Stimulated activated CD4-positive, alpha-beta T cell treated with anti-CD3 and anti-CD28 coated beads, Interleukin-4, amount 100 ng/mL, for 1 hour (primary cell): ENCODE results near the gene POU2AF3.
"Not testable (repeated sequence)": the region's sequence is repeated elsewhere in the genome, so short reads cannot be mapped to it uniquely, and the experiment has no call there.

ENCODE experiments used
- DNase-seq: peaks from one replicate; pipeline ENCODE4 v3.0.0-alpha.2; 2020

POU2AF3 gene, protein sequence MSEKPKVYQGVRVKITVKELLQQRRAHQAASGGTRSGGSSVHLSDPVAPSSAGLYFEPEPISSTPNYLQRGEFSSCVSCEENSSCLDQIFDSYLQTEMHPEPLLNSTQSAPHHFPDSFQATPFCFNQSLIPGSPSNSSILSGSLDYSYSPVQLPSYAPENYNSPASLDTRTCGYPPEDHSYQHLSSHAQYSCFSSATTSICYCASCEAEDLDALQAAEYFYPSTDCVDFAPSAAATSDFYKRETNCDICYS

DNA sequence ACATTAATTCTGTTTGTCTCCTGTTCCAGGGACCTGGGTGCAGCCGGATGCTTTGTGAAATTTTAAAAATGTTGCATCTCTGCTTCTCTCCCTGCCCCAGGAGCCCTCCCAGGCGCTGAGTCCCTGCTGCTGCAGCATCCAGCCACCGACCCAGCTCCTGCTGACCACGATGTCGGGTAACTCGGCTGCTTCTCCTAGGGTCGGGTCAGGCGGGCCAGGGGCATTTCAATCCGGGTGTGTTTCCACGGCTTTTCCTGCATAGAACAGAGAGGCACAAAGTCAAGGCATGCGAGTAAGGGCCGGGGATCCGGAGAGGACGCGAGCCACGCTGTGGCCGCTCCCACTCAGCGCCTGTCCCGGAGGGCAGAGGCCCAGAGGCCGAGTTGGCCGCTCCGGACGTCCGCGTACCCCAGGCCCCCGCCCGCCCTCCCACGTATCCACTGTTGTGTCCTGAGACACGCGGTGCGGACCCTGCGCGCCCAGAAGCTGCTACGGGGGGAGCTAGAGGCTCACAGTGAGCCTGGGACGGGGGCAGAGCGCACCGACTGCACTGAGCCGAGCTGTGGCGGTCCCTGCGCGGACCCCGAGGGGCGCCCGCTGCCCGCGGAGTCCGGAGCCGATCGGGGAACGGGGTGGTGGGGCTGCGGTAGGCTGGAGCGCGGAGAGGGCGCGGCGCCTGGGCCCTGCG lies at the start of gene POU2AF3:
TSS of gene POU2AF3 (plus strand) at position 134 of the 688 bp plus-strand sequence. CDS start at position 170, 36 bp downstream.
- DNase-seq: no peak

DNA sequence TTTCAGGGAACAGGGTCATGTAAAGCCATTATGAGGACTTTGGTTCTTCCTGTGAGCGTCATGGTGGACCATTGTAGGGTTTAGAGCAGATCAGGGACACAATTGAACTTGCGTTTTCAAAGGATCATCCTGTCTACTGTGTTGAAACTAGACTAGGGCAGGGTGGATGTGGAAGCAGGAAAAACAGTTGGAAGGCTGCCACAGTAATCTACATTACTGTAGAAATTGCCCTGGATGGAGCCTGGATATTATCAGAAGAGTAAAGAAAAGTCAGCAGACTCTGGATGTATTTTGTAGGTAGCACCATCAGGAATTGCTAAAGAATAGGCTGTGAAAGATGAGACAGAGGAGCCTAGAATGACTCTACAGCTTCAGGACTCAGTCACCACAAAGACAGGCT lies 47.4 kb upstream of the POU2AF3 start:
- no peak for DNase-seq

DNA sequence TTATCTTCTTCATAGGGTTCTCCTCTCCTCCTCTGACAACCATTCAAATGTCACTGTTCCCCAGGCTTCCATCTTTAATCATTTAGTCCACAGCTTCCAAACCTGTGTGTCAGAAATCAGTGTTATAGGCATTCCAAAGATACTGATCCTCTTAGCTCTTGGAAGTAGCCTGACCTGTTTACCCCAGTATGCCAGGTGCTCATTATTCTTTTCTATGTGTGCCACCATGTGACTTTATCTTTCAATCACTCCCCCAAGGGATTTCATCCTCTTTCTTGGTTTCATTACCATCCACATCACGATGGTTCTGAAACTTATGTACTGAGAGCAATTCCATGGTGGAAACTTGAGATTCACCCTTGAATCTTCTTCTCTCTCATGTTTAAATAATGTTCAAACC lies 45.2 kb upstream of the POU2AF3 start:
- no peak for DNase-seq

DNA sequence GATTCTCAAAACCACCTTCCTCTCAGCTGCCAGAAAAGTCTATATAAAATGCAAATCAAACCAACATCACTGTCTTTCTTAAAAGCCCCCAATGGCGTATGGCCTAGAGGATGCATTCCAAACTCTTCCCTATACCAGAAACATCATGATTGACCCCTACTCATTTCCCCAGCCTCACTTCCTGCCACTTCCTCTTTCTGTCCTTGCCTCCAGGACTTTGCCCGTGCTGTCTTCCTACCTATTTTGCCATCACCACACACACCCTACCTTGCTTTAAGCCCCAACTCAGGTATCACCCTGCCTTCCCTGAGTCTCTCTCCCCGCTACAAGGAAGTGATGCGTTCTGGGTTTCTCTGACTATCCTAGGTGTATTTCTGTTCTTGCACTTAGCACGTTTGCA lies 44.7 kb upstream of the POU2AF3 start:
- DNase-seq: no peak

DNA sequence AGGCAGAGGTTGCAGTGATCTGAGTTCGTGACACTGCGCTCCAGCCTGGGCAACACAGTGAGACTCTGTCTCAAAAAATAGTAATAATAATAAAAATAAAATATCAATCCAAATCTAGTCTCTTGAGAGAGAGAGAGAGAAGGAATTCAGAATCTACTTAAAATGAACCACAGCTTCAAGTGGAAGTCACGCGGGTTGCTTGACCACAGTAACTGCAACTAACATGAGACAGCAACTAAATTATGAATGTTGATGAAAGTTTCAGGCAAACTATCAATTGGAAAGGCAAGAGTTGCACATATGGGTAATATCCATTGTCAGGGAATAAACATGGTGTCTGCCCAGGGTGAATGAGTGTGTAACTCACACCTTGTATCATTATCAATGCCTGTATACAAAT lies 40.3 kb upstream of the POU2AF3 start:
- no peak for DNase-seq

DNA sequence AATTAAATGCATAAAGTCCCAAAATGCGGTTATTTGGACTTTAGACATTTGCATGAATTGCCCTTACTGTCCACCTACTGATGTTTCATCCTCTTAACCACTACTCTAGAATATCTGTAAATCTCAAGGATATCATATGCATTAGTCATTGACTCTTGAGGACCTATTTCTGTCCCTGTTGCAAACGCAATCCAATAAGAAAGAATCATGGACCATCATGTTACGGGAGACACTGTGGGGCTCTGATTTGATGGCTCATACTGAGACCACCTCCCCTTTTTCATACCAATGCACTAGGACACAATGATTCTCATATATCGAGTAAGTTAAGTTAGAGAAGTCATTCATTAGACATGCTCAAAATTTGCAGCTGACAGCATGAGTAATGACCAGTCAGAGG lies 38.5 kb upstream of the POU2AF3 start:
- DNase-seq: no peak

DNA sequence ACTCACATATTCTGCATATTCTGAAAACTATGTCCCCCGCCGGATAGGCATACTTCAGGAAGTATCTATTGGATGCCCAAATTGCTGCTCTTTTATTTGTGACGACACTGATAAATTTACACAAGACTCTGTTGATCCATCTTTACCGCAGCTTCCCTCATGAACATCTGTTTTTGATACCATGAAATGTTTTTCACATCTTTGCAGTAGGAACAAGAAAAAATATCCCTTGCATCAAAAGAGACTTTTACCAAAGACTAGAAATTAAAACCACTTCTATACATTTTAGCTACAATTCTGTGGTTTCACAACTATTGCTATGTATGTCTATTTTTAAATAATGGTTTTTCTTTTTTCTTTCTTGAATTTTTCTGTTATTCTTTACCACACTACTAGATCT lies 37.5 kb upstream of the POU2AF3 start:
- DNase-seq: no peak

DNA sequence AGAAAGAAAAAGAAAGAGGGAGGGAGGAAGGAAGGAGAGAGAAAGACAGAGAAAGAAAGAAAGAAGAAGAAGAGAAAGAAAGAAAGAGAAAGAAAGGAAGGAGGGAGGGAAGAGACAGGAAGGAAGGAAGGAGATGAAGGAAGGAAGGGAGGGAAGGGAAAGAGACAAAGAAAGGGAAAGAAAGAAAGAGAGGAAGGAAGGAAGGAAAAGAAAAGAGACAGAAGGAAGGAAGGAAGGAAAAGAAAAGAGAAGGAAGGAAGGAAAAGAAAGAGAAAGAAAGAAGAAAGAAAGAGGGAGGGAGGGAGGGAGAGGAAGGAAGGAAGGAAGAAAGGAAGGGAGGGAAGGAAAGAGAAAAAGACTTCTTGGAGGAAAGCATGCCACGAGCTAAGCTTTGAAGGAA lies 33.7 kb upstream of the POU2AF3 start:
- no peak for DNase-seq

DNA sequence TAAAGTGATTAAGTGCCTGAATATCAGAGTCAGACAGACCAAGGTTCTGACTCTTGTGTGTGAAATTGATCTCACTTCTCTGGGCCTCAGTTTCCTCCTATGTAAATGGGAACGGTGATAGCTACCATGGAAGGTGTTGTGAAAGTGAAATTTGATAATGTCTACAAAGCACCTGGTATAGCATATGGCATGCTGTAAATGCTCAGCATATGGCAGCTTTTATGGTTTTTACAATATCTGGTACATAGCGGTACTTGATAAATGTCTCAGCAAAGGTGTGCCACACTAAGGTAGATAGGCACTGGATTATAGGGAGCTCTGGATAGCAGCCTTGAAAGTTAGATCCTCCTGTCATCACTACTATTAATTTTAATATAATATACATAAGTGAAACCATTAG lies 32.9 kb upstream of the POU2AF3 start:
- no peak for DNase-seq

DNA sequence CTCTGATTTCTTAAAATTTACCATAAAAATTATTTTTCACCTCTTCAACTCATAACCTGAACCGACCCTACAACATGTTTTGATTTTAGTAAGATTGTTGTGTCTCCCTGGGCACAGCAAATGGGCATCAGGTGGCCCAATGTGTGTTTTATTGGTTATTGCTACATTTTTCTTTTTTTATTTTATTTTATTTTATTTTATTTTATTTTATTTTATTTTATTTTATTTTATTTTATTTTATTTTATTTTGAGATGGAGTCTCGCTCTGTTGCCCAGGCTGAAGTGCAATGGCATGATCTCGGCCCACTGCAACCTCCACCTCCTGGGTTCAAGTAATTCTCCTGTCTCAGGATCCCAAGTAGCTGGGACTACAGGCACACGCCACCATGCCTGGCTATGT lies 30.0 kb upstream of the POU2AF3 start:
- DNase-seq: not testable (repeated sequence)

DNA sequence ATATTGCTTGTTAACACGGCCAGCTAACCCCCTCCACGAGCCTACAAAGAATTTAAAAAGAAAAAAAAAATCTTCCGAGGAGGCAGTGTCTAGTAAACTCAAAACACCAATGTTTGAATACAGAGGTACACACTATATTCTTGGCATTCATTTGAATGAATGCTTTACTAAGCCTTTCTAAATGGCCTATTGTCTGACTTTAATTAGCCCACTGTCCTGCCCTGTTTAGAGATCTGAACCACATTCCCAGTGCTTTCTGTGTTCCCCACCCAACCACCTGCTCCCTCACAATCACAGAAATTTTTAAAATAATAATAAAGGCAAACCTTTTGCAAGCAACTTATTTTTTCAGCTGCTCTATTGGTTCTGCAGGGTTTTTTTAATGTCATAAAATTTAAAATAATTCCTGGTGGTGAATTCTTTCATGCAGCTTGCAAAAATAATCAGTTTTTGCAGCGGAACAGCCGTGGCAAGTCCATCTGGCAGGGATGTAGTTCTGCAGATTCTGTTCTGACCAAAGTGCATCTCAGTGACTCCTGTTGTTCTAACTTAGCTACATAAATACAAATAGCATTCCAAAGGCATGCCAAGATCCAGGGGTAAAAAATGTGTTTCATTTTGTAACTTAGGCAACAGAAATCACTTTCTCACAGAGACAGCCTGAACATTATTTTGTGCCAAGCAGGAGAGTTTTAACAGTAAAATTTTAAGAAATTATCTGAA lies 29.0 kb upstream of the POU2AF3 start:
- no peak for DNase-seq

DNA sequence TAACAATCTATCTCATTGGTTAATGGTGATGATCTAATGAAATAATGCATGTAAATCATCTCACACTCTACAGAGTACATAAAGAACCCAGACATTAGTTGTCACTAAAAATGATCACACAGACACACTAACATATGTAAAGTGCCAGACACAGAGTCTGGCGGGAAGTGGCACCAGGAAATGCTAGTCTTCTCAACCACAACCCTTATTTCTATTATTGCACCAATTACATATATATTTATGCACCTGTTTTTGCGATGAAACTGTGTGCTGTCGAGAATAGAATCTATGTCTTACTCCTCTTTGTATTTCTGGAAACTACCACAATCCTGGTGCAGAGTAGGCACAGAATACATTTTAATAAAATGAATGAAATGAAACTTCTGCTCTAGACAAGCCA lies 25.9 kb upstream of the POU2AF3 start:
- DNase-seq: no peak

DNA sequence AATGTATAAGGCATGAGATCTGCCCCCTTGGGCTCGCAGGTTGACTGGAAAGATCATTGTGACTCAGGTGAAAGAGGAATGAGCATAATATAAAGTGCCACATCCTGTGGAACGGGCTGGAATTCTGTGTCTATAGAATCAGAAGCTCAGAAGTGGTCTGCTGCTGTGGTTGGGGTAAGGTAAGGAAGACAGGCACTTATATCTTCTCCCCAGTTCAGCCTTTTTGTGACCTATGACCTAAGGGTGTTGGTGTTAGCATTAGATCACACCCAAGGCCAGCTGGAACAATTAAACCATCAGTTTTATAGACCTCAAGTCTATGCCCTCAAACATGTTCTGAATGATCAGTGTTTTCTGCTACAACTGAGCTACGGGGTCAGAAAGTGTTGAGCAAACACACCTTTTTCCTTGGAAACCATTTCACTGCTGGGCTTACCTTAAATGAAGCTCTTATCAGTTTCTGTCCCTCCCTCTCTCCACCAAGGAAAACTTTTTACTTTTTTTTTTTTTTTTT lies 15.7 kb upstream of the POU2AF3 start:
- no peak for DNase-seq

DNA sequence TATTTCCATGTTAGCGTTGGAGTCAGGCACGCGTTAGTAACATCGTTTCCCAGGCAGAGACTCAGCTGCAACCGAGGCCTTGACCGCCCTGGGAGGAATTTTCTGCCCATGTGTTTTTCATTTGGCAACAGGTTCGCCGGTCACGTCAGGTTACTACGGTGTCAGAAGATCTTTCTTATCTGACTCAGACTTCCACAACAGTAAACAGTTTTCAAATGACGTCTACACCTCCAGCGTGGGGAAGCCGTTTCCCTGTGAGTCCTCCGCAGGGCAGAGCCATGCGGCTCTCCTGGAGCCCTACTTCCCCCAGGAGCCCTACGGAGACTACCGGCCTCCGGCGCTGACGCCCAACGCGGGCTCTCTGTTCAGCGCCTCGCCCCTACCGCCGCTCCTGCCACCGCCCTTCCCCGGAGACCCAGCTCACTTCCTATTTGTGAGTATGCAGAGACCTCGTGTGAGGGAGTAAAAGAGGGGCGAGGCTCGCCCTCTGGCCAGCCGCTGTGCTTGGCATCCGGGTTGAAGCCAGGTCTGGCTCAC lies 14.3 kb upstream of the POU2AF3 start:
- DNase-seq: no peak

DNA sequence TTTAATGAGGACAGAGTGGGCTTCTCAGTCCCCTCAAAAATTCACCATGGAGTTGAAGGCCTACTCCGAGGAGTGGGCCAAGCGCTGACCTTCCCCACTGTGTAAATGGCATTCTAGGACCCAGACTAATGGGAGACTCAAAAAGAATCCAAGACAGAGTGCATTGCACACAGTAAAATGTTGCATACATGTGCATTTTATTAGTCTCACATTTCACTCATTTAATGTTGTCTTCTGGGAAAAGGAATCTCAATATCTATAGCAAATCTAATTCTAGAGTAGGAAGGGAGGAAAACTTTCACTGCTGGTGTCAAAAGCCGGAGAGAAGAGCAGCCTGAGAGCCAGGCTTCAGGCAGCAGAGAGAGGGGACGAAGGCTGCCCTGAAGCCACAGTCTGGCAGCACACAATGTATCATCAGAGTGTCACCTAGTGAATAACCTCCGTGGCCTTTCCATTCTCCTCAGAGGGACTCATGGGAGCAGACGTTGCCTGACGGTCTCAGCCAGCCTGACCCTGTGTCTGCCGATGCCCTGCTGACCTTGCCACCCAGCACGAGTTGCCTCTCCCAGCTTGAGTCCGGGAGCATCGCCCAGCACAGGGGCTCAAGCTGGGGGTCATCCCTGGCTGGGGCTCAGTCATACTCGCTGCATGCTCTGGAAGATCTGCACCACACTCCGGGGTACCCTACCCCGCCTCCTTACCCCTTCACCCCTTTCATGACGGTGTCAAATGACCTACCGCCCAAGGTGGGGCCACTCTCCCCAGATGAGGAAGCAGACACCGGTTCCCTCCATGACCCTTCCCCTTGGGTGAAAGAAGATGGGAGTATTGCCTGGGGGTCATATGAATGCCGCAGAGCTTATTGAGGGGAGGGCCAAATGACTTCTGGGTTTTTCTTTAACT lies 12.9 kb upstream of the POU2AF3 start:
- DNase-seq: no peak

DNA sequence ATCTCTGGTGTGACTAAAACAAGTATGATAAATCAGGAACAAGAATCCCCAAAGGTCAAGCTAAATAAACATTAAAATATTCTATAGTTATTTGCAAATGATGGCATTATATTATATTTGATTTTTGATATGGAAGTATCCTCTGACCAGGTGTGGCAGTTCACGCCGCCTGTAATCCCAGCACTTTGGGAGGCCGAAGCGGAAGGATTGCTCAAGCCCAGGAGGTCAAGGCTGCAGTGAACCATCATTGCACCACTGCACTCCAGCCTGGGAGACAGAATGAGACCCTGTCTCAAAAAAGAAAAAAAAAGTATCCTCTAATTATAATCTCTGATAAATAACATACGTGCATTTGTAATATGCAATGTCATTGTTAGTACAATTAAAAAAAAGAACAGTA lies 6.6 kb upstream of the POU2AF3 start:
- DNase-seq: no peak

DNA sequence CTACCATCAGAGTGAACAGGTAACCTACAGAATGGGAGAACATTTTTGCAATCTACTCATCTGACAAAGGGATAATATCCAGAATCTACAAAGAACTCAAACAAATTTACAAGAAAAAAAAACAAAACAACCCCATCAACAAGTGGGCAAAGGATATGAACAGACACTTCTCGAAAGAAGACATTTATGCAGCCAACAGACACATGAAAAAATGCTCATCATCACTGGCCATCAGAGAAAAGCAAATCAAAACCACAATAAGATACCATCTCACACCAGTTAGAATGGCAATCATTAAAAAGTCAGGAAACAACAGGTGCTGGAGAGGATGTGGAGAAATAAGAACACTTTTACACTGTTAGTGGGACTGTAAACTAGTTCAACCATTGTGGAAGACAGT lies 5.9 kb upstream of the POU2AF3 start:
- not testable (repeated sequence) for DNase-seq

DNA sequence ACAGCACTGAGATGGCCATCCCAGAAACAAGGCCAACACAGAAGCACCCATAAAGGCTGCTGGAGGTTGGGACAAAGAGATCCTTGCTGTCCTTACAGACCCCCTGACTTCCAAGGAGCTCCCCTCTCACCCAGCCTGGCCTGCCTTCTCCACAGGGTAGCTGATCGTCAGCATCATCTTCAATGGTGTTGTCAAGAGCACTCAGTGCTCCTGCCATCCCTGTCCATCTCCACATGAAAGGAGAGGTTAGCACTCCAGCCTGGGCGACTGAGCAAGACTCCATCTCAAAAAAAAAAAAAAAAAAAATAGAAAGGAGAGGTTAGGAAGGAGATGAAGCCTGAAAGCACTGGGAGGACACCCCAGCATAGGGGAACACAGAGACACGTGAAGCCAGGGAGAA lies 2.1 kb upstream of the POU2AF3 start:
- DNase-seq: no peak

DNA sequence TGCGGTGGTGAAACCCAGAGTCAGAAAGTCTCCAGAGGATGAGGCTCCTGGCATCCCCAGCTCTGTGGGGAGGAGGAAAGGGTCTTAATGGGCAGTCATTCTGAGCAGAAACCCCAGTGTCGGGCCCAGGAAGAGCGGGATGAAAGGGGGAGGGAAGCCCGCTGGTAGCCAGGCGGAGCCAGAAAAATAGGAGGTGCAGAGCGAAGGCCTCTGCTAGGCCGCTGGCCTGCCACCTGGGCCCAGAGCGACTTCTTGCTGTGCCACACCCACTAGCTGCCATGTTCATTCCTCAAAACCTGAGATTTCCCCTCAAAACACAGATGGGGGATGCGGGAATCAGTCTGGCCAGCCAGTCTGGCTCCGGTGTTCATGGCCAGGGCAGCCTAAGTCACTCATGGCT lies 650 bp upstream of the POU2AF3 start:
- no peak for DNase-seq

DNA sequence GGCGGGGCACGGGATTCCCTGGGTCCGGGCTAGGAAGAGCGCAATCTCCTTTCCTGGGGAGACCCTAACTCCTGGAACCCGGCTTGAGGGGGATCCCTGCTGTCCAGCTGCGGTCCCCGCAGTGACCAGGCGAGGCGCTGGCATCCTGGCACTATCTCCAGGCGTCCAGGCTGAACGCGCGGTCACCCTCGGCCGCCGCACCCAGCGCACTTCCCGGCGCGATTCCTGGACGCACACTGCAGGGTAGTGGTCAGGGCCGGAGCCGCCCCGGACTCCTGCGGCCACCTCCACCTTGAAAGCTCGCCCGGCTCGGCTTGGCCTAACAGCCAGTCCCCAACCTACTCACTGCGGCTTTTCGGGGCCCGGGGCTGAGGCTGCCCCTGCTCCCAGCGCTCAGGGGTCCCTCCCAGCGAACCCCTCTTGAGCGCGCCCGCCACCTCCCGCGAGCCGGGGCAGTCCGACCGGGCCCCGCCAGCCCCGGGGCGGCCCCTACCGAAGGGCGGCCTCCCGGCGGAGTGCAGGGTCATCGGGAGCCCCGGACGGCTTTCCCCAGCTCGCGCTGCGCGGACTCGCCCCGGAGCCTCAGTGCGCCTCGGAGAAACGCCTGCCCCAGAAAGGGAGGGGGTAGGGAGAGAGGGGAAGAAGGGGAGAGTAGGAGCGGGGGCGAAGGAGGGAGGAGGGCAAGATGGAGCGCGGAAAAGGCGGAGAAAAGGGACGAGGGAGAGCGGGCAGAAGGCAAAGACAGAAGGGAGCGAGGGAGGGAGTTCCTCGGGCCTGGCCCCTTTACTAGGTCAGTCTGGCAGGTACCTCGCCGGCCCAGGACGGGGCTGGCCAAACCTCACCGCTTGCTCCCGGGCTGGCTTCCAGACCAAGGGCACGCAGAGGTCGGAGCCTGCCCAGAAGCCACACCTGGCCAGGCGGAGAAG lies 1.0 kb downstream of the POU2AF3 start:
- DNase-seq: peak; percentile 10

DNA sequence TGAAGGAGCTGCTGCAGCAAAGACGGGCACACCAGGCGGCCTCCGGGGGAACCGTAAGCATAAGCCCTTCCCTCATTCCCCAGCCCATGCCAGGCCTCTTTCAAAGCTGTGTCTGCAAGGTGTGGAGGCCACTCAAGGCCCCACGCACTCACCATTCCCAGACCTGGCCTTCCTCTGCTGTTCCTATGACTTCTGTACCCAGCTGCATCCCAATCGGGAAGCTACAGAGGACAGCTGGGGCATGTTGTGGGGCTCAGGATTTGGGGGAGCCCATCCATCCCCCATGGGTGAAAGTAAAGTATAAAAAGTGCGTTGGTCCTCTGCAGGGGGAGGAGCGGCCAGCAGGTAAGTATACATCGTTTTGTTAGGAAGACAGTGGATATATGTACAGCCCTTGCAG lies 2.2 kb downstream of the POU2AF3 start:
- no peak for DNase-seq
